ENCODE data around the gene CCDC184. TPM values are rescaled to one million over a fixed set of nuclear protein-coding genes. Genes with fewer than 3 reads are reported as not detected.
"Not testable (repeated sequence)": the region's sequence is repeated elsewhere in the genome, so short reads cannot be mapped to it uniquely, and the experiment has no call there.

Gene CCDC184
- total RNA-seq, 1 experiment from 2014 or later, result 0.24 TPM

DNA sequence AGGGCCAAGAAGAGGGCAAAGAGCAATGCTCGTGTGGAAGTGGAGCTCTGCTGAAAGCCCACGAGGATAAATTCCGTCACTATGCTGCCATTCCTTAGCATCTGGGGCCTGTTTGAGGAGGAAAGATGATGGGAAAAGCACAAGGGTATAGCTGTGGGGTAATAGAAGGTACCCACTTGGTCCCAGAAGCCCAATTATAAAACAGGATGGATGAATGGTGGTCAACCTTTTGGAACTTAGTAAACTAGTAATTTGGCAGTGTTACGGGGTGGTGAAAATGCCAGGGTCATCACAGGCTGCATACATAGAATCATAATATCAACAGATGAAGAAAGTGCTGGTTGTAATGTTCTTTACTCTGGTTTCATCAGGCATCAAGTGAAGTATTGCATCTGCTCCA, 19.7 kb downstream of the CCDC184 start, which contains the start of gene OR10AD1:
Gene OR10AD1 (minus strand): TSS at position 101 of the 400 bp plus-strand sequence. CDS start 0 bp downstream, at position 101.
- no peak for DNase-seq (ENCODE audit: low read depth)

DNA sequence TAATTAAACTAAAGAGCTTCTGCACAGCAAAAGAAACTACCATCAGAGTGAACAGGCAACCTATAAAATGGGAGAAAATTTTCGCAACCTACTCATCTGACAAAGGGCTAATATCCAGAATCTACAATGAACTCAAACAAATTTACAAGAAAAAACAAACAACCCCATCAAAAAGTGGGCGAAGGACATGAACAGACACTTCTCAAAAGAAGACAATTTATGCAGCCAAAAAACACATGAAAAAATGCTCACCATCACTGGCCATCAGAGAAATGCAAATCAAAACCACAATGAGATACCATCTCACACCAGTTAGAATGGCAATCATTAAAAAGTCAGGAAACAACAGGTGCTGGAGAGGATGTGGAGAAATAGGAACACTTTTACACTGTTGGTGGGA, 26.1 kb downstream of the CCDC184 start:
- DNase-seq (ENCODE audit: low read depth), result not testable (repeated sequence)

- DNase-seq (ENCODE audit: low read depth), result no peak
These were observed 33.3 kb downstream of the CCDC184 start for GRCh38 chr12:48216785-48217184.

DNA sequence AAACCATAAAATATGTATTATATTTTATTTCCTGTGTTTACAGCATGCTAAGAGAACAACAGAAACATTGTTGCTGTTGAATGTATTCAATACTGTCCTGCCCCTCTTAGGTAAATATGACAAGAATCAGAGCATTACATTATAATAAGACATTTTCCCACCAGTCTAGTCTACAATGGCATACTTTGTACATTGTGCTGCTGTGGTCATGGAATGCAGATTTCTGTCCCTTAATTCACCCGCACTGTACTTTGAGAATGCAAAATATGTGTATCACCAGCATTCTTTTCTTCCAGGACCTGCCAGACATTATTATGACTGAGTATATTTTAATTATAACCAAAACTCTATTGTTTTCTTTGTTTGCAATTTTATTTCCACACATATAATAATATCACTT, 36.2 kb downstream of the CCDC184 start:
- DNase-seq (ENCODE audit: low read depth), result no peak

DNA sequence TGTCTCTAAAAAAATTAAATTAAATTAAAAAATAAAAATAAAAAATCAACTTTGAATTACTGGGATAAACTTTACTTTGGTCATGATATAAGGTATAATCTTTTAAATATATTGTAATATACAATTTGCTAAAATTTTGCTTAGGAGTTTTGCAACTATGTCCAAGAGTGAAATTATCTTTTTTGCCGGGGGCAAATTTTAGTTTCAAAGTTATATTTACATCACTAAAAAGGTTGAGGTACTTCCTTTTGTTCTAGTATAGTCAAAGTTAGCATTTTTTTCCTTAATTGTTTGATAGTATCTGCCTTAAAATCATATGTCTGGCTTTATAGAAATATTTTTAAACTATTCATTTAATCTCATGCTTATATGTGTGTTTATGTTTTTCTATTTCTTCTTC, 37.3 kb downstream of the CCDC184 start:
- no peak for DNase-seq (ENCODE audit: low read depth)

DNA sequence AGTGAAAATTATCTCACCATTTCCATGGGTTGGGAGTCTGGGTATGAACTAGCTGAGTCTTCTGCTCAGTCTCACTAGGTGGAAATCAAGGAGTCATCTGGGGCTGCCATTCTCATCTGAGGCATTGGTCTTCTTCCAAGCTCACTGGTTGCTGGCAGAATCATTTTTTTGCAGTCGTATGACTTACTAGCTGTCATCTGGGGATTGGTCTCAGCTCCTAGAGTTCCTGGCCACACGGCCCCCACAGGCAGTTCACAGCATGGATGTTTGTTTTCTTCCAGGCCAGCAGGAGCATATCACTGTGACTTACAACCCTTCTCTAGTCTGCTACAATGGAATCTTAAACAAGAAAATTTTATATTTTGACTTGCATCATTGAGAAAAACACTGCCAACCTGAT, 38.2 kb downstream of the CCDC184 start:
- DNase-seq (ENCODE audit: low read depth), result no peak

- DNase-seq (ENCODE audit: low read depth), result not testable (repeated sequence)
These were observed 41.1 kb downstream of the CCDC184 start for GRCh38 chr12:48224533-48224932.

- not testable (repeated sequence) for DNase-seq (ENCODE audit: low read depth)
These were observed 47.9 kb downstream of the CCDC184 start for GRCh38 chr12:48231169-48231958.

Other genes with a start within 250 kb of the CCDC184 start
- gene TMEM106C, start 220.0 kb upstream of the CCDC184 start, total RNA-seq (2014; rRNA removed; shearing (Covaris generic)), result 237 and 269 TPM in 2 replicates
- not detected in 2 replicates for gene COL2A1, start 179.2 kb upstream of the CCDC184 start, total RNA-seq (2014; rRNA removed; shearing (Covaris generic))
- 19.7 and 20.0 TPM in 2 replicates for gene SENP1, start 77.6 kb upstream of the CCDC184 start, total RNA-seq (2014; rRNA removed; shearing (Covaris generic))
- gene PFKM, start 64.3 kb upstream of the CCDC184 start, total RNA-seq (2014; rRNA removed; shearing (Covaris generic)), result 38.4 and 56.4 TPM in 2 replicates
- gene ASB8, start 26.1 kb upstream of the CCDC184 start, total RNA-seq (2014; rRNA removed; shearing (Covaris generic)), result 20.5 and 25.4 TPM in 2 replicates
- not detected in 2 replicates for gene OR10AD1, start 19.6 kb downstream of the CCDC184 start, total RNA-seq (2014; rRNA removed; shearing (Covaris generic))
- 3.5 and 4.7 TPM in 2 replicates for gene ZNF641, start 167.3 kb downstream of the CCDC184 start, total RNA-seq (2014; rRNA removed; shearing (Covaris generic))

Measured in RPMI7951 (cell line).